ENCODE data around the gene UMAD1.
"Not testable (repeated sequence)": the region's sequence is repeated elsewhere in the genome, so short reads cannot be mapped to it uniquely, and the experiment has no call there.

UMAD1 gene

GRCh38 chr7:7652798-7653540 is 12.4 kb downstream of the UMAD1 start:
- DNase-seq = no peak

GRCh38 chr7:7653593-7654187 is 13.1 kb downstream of the UMAD1 start:
- no peak for DNase-seq

GRCh38 chr7:7654964-7655715 is 14.6 kb downstream of the UMAD1 start:
- no peak for DNase-seq

GRCh38 chr7:7656459-7656858 is 15.9 kb downstream of the UMAD1 start:
- DNase-seq = not testable (repeated sequence)

GRCh38 chr7:7662527-7662926 is 22.0 kb downstream of the UMAD1 start:
- no peak for DNase-seq

GRCh38 chr7:7664291-7664690 is 23.7 kb downstream of the UMAD1 start:
- DNase-seq = no peak

GRCh38 chr7:7665031-7665430 is 24.5 kb downstream of the UMAD1 start:
- DNase-seq = no peak

GRCh38 chr7:7667187-7667586 is 26.6 kb downstream of the UMAD1 start:
- no peak for DNase-seq

GRCh38 chr7:7668706-7669105 is 28.2 kb downstream of the UMAD1 start:
- DNase-seq = no peak

- DNase-seq = no peak
These were observed 29.9 kb downstream of the UMAD1 start for GRCh38 chr7:7670490-7670889.

GRCh38 chr7:7671361-7671760 is 30.8 kb downstream of the UMAD1 start:
- no peak for DNase-seq

GRCh38 chr7:7672545-7673239 is 32.1 kb downstream of the UMAD1 start:
- DNase-seq = no peak

GRCh38 chr7:7673240-7673550 is 32.6 kb downstream of the UMAD1 start:
- no peak for DNase-seq

GRCh38 chr7:7675686-7676085 is 35.1 kb downstream of the UMAD1 start:
- no peak for DNase-seq

GRCh38 chr7:7679640-7680039 is 39.1 kb downstream of the UMAD1 start:
- not testable (repeated sequence) for DNase-seq

GRCh38 chr7:7681191-7681935 is 40.8 kb downstream of the UMAD1 start:
- DNase-seq = peak; percentile 52

- DNase-seq = no peak
These were observed 41.4 kb downstream of the UMAD1 start for GRCh38 chr7:7681936-7682329.

- DNase-seq = no peak
These were observed 42.3 kb downstream of the UMAD1 start for GRCh38 chr7:7682861-7683260.

GRCh38 chr7:7686811-7687508 is 46.4 kb downstream of the UMAD1 start:
- no peak for DNase-seq

- DNase-seq = no peak
These were observed 47.2 kb downstream of the UMAD1 start for GRCh38 chr7:7687800-7688199.

GRCh38 chr7:7688310-7688709 is 47.8 kb downstream of the UMAD1 start:
- DNase-seq = no peak

- DNase-seq = no peak
These were observed 48.4 kb downstream of the UMAD1 start for GRCh38 chr7:7688956-7689355.

Measured in fibroblast of skin of abdomen (primary cell).